GM21367 (cell line): Measurements from ENCODE around the gene LIX1.
A peak's percentile ranks its signal among the peaks of the same experiment; 100 is the strongest.
"Not testable (repeated sequence)": the region's sequence is repeated elsewhere in the genome, so short reads cannot be mapped to it uniquely, and the experiment has no call there.

ENCODE experiments used
- ATAC-seq: cut with Tn5 transposase; IDR thresholded peaks from one replicate; pipeline ENCODE4 v1.9.1; 2021; ENCODE audit not compliant: unreplicated experiment

The LIX1 gene

GRCh38 chr5:97143704-97144103, 1.3 kb upstream of the LIX1 start:
- no peak for ATAC-seq

GRCh38 chr5:97141539-97141938, 872 bp downstream of the LIX1 start:
- ATAC-seq = no peak

- no peak for ATAC-seq
Measured at GRCh38 chr5:97141031-97141430, 1.4 kb downstream of the LIX1 start.

GRCh38 chr5:97140250-97140649, 2.2 kb downstream of the LIX1 start:
- ATAC-seq = not testable (repeated sequence)

GRCh38 chr5:97136475-97136874, 5.9 kb downstream of the LIX1 start:
- ATAC-seq = no peak

- ATAC-seq = no peak
Measured at GRCh38 chr5:97135868-97136267, 6.5 kb downstream of the LIX1 start.

GRCh38 chr5:97134634-97135033, 7.8 kb downstream of the LIX1 start:
- no peak for ATAC-seq

- no peak for ATAC-seq
Measured at GRCh38 chr5:97133101-97133500, 9.3 kb downstream of the LIX1 start.

- ATAC-seq = no peak
Measured at GRCh38 chr5:97131921-97132320, 10.5 kb downstream of the LIX1 start.

- ATAC-seq = no peak
Measured at GRCh38 chr5:97131139-97131710, 11.2 kb downstream of the LIX1 start.

- ATAC-seq = no peak
Measured at GRCh38 chr5:97127727-97128126, 14.7 kb downstream of the LIX1 start.

GRCh38 chr5:97125125-97125683, 17.2 kb downstream of the LIX1 start:
- ATAC-seq = no peak

- no peak for ATAC-seq
Measured at GRCh38 chr5:97124335-97124734, 18.1 kb downstream of the LIX1 start.

- ATAC-seq = no peak
Measured at GRCh38 chr5:97121848-97122247, 20.6 kb downstream of the LIX1 start.

- ATAC-seq = no peak
Measured at GRCh38 chr5:97120195-97120594, 22.2 kb downstream of the LIX1 start.

GRCh38 chr5:97119007-97119390, 23.4 kb downstream of the LIX1 start:
- ATAC-seq = no peak

GRCh38 chr5:97118261-97119006, 24.0 kb downstream of the LIX1 start:
- peak; percentile 62 for ATAC-seq

- ATAC-seq = no peak
Measured at GRCh38 chr5:97115932-97116331, 26.5 kb downstream of the LIX1 start.

- ATAC-seq = no peak
Measured at GRCh38 chr5:97112230-97112629, 30.2 kb downstream of the LIX1 start.

GRCh38 chr5:97111616-97112015, 30.8 kb downstream of the LIX1 start:
- no peak for ATAC-seq

- ATAC-seq = no peak
Measured at GRCh38 chr5:97111004-97111403, 31.4 kb downstream of the LIX1 start.

GRCh38 chr5:97107318-97107717, 35.1 kb downstream of the LIX1 start:
- ATAC-seq = no peak

- ATAC-seq = no peak
Measured at GRCh38 chr5:97106216-97106581, 36.2 kb downstream of the LIX1 start.
